ENCODE data around the gene LMCD1.

LMCD1 gene

GRCh38 chr3:8537440-8537839 lies 35.8 kb downstream of the LMCD1 start:
- no peak for DNase-seq (ENCODE audit: low read depth)

GRCh38 chr3:8538223-8538622 lies 36.6 kb downstream of the LMCD1 start:
- no peak for DNase-seq (ENCODE audit: low read depth)

GRCh38 chr3:8538913-8539312 lies 37.3 kb downstream of the LMCD1 start:
- DNase-seq (ENCODE audit: low read depth) = no peak

GRCh38 chr3:8539419-8539818 lies 37.8 kb downstream of the LMCD1 start:
- DNase-seq (ENCODE audit: low read depth) = no peak

- no peak for DNase-seq (ENCODE audit: low read depth)
Observed at GRCh38 chr3:8540456-8540855, 38.8 kb downstream of the LMCD1 start.

GRCh38 chr3:8541486-8541885 lies 39.9 kb downstream of the LMCD1 start:
- DNase-seq (ENCODE audit: low read depth) = no peak

- no peak for DNase-seq (ENCODE audit: low read depth)
Observed at GRCh38 chr3:8542190-8543135, 40.8 kb downstream of the LMCD1 start.

GRCh38 chr3:8546609-8547008 lies 45.0 kb downstream of the LMCD1 start:
- no peak for DNase-seq (ENCODE audit: low read depth)

- no peak for DNase-seq (ENCODE audit: low read depth)
Observed at GRCh38 chr3:8548502-8549275, 47.1 kb downstream of the LMCD1 start.

GRCh38 chr3:8549354-8549753 lies 47.7 kb downstream of the LMCD1 start:
- DNase-seq (ENCODE audit: low read depth) = no peak

- DNase-seq (ENCODE audit: low read depth) = no peak
Observed at GRCh38 chr3:8550611-8551010, 49.0 kb downstream of the LMCD1 start.

- DNase-seq (ENCODE audit: low read depth) = no peak
Observed at GRCh38 chr3:8552223-8552762, 50.7 kb downstream of the LMCD1 start.

- DNase-seq (ENCODE audit: low read depth) = no peak
Observed at GRCh38 chr3:8553405-8553804, 51.8 kb downstream of the LMCD1 start.

- no peak for DNase-seq (ENCODE audit: low read depth)
Observed at GRCh38 chr3:8554696-8555095, 53.1 kb downstream of the LMCD1 start.

- DNase-seq (ENCODE audit: low read depth) = no peak
Observed at GRCh38 chr3:8555113-8555661, 53.6 kb downstream of the LMCD1 start.

GRCh38 chr3:8555725-8556472 lies 54.3 kb downstream of the LMCD1 start:
- DNase-seq (ENCODE audit: low read depth) = no peak

- no peak for DNase-seq (ENCODE audit: low read depth)
Observed at GRCh38 chr3:8556473-8556869, 54.8 kb downstream of the LMCD1 start.

- DNase-seq (ENCODE audit: low read depth) = no peak
Observed at GRCh38 chr3:8557298-8557697, 55.7 kb downstream of the LMCD1 start.

- no peak for DNase-seq (ENCODE audit: low read depth)
Observed at GRCh38 chr3:8558645-8559044, 57.0 kb downstream of the LMCD1 start.

GRCh38 chr3:8559351-8559750 lies 57.7 kb downstream of the LMCD1 start:
- no peak for DNase-seq (ENCODE audit: low read depth)

- DNase-seq (ENCODE audit: low read depth) = no peak
Observed at GRCh38 chr3:8560366-8561007, 58.9 kb downstream of the LMCD1 start.

Data from stimulated activated CD8-positive, alpha-beta memory T cell treated with anti-CD3 and anti-CD28 coated beads, Interleukin-15, amount 100 ng/mL, for 1 hour (primary cell).